HG02852 (cell line): ENCODE data around the gene RPL4.
"Not testable (repeated sequence)": the region's sequence is repeated elsewhere in the genome, so short reads cannot be mapped to it uniquely, and the experiment has no call there.

Experiments
- ATAC-seq: cut with Tn5 transposase; IDR thresholded peaks from one replicate; pipeline ENCODE4 v1.9.1; 2021; ENCODE audit warnings: mild to moderate bottlenecking, moderate library complexity; ENCODE audit not compliant: unreplicated experiment

Gene RPL4

DNA sequence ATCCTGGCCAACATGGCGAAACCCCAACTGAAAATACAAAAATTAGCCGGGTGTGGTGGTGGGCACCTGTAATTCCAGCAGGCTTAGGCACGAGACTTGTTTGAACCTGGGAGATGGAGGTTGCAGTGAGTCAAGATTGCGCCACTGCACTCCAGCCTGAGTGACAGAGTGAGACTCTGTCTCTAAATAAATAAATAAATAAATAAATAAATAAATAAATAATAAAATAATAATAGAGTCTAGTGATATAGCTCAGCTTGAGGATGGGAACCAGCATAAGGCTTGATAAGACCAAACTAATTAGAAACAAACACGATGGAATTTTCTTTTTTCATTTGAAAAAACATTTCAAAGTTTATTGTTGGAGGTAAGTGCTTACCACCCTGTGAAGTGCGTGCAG, 43.4 kb downstream of the RPL4 start:
- not testable (repeated sequence) for ATAC-seq

DNA sequence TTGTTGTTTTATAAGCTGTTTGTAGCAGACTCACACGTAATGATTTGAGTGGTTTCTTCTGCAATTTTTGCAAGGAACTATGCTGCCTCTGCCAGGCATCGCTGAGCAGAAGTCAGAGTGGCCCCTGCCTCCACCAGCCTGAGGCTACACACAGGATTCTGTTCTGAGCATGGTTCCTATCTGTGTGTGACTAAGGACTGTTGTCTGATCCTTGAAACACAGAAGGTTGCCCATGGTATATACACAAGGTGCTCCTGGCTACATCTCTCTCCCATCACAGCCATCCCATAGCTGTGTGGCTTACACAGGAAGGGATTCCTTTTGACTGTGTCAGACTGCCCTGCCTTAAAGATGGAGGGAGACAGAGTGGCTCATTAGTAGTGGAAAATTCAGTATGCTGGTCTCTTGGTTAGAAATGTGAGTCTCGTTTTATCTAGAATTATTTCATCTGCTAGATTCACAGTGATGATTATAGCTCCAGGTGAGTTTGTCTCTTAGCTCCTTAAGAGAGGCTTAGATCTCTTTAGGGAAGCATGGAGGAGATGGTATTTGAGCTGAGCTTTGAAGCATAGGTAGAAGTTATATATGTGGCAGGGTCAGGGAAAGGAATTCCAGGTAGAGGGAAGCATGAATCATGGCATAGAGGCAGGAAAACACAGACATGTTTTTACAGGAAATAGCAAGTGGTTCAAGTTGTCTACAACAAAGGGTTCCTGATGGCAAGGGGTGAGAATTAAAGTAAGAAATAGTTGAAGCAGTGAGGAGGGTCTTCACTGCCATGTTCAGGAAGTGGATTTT, 44.6 kb downstream of the RPL4 start:
- ATAC-seq, result no peak

DNA sequence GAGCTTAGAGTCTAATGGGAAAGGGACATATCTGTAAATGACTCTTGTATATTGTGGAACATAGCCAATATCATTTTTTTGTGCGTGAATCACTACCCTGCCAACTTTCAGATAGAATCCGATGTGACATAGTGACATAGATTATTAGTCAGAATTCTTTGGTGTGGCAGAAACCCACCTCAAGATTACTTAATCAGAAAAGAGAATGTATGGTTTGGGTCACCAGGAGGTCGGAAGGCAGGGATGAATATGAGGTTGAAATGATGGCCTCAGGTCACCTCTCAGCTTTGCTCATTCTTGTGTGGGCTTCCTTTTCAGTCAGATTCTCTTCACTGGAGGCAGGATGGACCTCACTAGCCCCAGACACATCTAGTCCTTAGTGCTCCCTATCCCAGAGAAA, 48.4 kb downstream of the RPL4 start:
- ATAC-seq, result no peak

- no peak for ATAC-seq
These were observed 50.5 kb downstream of the RPL4 start for GRCh38 chr15:66454143-66454542.

DNA sequence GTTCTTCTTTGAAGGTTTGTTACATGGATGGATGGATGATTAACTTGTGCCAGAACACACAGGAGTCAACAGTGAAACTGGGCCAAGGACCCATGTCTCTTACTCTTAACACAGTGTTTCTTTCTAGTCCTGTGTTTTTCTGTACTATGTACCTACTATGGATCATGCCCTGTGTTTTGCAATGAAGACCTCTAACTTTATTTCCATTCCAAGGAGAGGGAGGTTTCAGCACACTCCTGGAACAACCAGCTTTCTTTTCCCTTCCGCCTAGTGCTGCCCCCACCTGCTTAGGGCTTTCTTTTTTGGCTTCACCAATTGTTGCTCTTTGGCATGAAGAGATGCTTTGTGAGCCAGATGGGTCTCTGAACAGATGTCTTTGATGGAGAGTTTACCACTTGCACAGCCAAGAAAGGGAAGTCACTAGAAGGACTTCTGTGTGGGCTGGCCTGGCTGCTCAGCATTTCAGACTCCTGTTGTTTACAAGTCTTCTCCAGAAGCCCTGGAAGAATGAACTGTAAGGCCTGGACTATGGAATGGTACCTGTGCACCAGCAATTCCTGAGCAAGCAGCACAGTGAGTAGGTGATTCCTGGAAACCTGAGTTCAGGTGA, 51.6 kb downstream of the RPL4 start:
- ATAC-seq, result no peak

- no peak for ATAC-seq
These were observed 52.2 kb downstream of the RPL4 start for GRCh38 chr15:66452420-66452819.
